ENCODE measurements around the gene CASP5.

DNA sequence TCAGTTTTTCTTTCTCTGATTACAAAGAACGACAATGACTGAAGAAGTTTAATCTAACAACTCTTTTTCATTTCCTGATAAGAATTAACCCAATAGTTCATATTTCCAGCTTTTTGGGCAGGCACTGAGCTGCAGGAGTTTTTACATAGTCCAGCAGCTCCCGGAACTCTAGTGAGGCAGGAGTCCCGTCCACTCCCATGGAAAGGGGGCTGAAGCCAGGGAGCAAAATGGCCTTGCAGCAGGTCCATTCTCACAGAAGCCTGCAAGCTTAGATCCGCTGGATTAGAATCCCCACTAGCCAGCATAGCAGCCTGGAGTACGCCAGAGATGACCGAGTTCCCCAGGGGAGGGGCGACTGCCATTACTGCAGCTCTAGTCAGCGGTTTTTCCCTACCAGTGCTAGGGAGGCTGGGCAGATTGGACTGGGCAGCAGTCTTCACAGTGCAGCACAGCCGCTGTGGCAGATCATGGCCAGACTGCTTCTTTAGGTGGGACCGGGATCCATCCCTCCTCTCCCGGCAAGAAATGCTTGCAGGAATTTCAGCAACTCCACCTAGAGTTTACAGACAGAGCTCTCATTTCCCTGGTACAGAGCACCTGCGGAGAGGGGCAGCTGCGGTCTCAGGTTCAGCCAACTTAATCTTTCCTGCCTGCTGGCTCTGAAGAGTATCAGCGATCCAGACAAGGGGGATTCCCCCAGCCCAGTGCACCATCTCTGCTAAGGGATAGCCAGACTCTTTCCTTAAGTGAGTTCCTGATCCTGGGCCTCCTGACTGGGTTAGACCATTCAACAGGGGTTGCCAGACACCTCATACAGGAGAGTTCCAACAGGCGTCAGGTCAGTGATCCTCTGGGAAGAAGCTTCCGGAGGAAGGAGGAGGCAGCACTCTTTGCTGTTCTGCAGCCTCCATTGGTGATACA is 53.9 kb downstream of the CASP5 start:
- TF ChIP-seq, protein P1, sequence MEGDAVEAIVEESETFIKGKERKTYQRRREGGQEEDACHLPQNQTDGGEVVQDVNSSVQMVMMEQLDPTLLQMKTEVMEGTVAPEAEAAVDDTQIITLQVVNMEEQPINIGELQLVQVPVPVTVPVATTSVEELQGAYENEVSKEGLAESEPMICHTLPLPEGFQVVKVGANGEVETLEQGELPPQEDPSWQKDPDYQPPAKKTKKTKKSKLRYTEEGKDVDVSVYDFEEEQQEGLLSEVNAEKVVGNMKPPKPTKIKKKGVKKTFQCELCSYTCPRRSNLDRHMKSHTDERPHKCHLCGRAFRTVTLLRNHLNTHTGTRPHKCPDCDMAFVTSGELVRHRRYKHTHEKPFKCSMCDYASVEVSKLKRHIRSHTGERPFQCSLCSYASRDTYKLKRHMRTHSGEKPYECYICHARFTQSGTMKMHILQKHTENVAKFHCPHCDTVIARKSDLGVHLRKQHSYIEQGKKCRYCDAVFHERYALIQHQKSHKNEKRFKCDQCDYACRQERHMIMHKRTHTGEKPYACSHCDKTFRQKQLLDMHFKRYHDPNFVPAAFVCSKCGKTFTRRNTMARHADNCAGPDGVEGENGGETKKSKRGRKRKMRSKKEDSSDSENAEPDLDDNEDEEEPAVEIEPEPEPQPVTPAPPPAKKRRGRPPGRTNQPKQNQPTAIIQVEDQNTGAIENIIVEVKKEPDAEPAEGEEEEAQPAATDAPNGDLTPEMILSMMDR (IDR thresholded peaks at IDR 0.05; ENCODE audit: low read depth, low read length, poor library complexity, severe bottlenecking): no peak
- TF ChIP-seq EZH2phosphoT487 (IDR thresholded peaks at IDR 0.05; ENCODE audit: borderline replicate concordance, low read length): no peak
